ENCODE data around the gene FANK1. TPM values are rescaled to one million over a fixed set of nuclear protein-coding genes. Genes with fewer than 3 reads are reported as not detected.
"Not testable (repeated sequence)": the region's sequence is repeated elsewhere in the genome, so short reads cannot be mapped to it uniquely, and the experiment has no call there.

Gene FANK1
- polyA plus RNA-seq, 1 donor from 2014 or later, result 3.1 TPM

DNA sequence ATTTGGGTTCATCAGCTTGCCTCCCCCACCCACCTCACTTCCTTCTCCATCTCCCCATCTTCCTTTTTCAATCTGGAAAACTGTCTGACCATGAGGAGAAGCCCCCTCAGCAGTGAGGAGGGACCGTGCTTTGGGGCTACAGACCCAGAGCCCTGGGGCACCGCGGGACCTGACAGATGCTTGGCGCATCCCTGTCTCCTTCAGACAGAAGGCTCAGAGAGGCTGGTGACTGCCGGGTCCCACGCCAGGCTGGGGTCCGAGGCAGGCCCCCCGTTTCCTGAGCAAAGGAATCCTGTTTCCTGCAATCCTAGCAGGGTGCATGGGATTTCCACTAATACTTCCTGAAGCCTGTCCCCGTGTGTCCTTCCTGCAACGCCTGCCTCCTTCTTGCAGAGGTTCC lies 147.0 kb downstream of the FANK1 start:
- Histone ChIP-seq H3K9me2 (ENCODE audit: insufficient read depth, low read length) (no peaks in the 10 kb centered on the region), H3K9me3 (ENCODE audit: low read length) (no peaks in the 10 kb centered on the region), H3K9ac (ENCODE audit: low read length) (no peak overlapping the region), H3K4me3 (ENCODE audit: low read length) (no peak overlapping the region), H3K27me3 (ENCODE audit: insufficient read depth, low read depth, low read length) (no peaks in the 10 kb centered on the region), H3K79me2 (replicated peaks; ENCODE audit: insufficient read depth, low read length) (no peaks in the 10 kb centered on the region), H3F3A (ENCODE audit: insufficient read depth, low read length, poor library complexity, severe bottlenecking) (no peaks in the 10 kb centered on the region), H3K4me2 (ENCODE audit: low read length) (no peak overlapping the region), H3K36me3 (ENCODE audit: insufficient read depth, low read length) (no peaks in the 10 kb centered on the region), H4K20me1 (ENCODE audit: insufficient read depth) (no peaks in the 10 kb centered on the region), H2AFZ (ENCODE audit: low read depth, low read length) (no peak overlapping the region), H3K27ac (ENCODE audit: low read length) (no peak overlapping the region)
- TF ChIP-seq, protein P1, sequence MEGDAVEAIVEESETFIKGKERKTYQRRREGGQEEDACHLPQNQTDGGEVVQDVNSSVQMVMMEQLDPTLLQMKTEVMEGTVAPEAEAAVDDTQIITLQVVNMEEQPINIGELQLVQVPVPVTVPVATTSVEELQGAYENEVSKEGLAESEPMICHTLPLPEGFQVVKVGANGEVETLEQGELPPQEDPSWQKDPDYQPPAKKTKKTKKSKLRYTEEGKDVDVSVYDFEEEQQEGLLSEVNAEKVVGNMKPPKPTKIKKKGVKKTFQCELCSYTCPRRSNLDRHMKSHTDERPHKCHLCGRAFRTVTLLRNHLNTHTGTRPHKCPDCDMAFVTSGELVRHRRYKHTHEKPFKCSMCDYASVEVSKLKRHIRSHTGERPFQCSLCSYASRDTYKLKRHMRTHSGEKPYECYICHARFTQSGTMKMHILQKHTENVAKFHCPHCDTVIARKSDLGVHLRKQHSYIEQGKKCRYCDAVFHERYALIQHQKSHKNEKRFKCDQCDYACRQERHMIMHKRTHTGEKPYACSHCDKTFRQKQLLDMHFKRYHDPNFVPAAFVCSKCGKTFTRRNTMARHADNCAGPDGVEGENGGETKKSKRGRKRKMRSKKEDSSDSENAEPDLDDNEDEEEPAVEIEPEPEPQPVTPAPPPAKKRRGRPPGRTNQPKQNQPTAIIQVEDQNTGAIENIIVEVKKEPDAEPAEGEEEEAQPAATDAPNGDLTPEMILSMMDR (IDR thresholded peaks at IDR 0.05; ENCODE audit: poor library complexity, severe bottlenecking), result no peak
- TF ChIP-seq, protein P2, sequence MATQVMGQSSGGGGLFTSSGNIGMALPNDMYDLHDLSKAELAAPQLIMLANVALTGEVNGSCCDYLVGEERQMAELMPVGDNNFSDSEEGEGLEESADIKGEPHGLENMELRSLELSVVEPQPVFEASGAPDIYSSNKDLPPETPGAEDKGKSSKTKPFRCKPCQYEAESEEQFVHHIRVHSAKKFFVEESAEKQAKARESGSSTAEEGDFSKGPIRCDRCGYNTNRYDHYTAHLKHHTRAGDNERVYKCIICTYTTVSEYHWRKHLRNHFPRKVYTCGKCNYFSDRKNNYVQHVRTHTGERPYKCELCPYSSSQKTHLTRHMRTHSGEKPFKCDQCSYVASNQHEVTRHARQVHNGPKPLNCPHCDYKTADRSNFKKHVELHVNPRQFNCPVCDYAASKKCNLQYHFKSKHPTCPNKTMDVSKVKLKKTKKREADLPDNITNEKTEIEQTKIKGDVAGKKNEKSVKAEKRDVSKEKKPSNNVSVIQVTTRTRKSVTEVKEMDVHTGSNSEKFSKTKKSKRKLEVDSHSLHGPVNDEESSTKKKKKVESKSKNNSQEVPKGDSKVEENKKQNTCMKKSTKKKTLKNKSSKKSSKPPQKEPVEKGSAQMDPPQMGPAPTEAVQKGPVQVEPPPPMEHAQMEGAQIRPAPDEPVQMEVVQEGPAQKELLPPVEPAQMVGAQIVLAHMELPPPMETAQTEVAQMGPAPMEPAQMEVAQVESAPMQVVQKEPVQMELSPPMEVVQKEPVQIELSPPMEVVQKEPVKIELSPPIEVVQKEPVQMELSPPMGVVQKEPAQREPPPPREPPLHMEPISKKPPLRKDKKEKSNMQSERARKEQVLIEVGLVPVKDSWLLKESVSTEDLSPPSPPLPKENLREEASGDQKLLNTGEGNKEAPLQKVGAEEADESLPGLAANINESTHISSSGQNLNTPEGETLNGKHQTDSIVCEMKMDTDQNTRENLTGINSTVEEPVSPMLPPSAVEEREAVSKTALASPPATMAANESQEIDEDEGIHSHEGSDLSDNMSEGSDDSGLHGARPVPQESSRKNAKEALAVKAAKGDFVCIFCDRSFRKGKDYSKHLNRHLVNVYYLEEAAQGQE (IDR thresholded peaks at IDR 0.05; ENCODE audit: borderline replicate concordance), result no peak
- TF ChIP-seq POLR2AphosphoS5 (IDR thresholded peaks at IDR 0.05) (no peak), EZH2 (IDR thresholded peaks at IDR 0.05; ENCODE audit: borderline replicate concordance, insufficient read depth, low read length, poor library complexity, severe bottlenecking) (no peak), RAD21 (conservative IDR thresholded peaks at IDR 0.05) (no peak), MXI1 (conservative IDR thresholded peaks at IDR 0.05; ENCODE audit: poor library complexity, severe bottlenecking) (no peak), TAF1 (IDR thresholded peaks at IDR 0.05; ENCODE audit: low read depth) (no peak), EP300 (conservative IDR thresholded peaks at IDR 0.05; ENCODE audit: poor library complexity, severe bottlenecking) (no peak), SMC3 (conservative IDR thresholded peaks at IDR 0.05; ENCODE audit: poor library complexity) (no peak)

DNA sequence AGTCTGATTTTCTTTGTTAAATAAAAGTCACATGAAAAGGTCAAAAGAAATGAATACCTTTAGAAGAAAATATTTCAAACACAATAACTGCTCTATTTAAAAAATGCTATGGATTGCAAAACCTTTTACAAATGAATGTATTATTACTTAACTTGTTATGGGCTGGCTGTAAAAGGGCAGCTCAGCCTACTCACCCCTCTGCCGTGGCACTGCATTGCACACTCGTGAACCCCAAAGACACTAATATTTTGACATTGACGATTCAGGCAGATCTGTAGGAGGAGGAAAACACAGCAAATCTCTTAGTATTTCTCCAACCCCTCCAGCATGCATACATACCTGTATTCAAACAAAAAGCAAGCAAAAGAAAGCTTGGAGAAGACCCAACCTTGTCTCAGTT lies 149.5 kb downstream of the FANK1 start:
- H3K9ac ChIP-seq (ENCODE audit: low read length), result no peak overlapping the region
- H3K36me3 ChIP-seq (ENCODE audit: insufficient read depth, low read length), result no peaks in the 10 kb centered on the region
- no peaks in the 10 kb centered on the region for H3K9me3 ChIP-seq (ENCODE audit: low read length)
- TF ChIP-seq RAD21 (conservative IDR thresholded peaks at IDR 0.05) (no peak), EP300 (conservative IDR thresholded peaks at IDR 0.05; ENCODE audit: poor library complexity, severe bottlenecking) (no peak), SMC3 (conservative IDR thresholded peaks at IDR 0.05; ENCODE audit: poor library complexity) (no peak)
- H2AFZ ChIP-seq (ENCODE audit: low read depth, low read length), result no peak overlapping the region
- no peak overlapping the region for H3K4me2 ChIP-seq (ENCODE audit: low read length)
- no peaks in the 10 kb centered on the region for H4K20me1 ChIP-seq (ENCODE audit: insufficient read depth)
- H3K27ac ChIP-seq (ENCODE audit: low read length), result no peak overlapping the region
- H3F3A ChIP-seq (ENCODE audit: insufficient read depth, low read length, poor library complexity, severe bottlenecking), result no peaks in the 10 kb centered on the region
- no peaks in the 10 kb centered on the region for H3K79me2 ChIP-seq (replicated peaks; ENCODE audit: insufficient read depth, low read length)
- no peak overlapping the region for H3K4me3 ChIP-seq (ENCODE audit: low read length)
- H3K9me2 ChIP-seq (ENCODE audit: insufficient read depth, low read length), result no peaks in the 10 kb centered on the region
- no peaks in the 10 kb centered on the region for H3K27me3 ChIP-seq (ENCODE audit: insufficient read depth, low read depth, low read length)

DNA sequence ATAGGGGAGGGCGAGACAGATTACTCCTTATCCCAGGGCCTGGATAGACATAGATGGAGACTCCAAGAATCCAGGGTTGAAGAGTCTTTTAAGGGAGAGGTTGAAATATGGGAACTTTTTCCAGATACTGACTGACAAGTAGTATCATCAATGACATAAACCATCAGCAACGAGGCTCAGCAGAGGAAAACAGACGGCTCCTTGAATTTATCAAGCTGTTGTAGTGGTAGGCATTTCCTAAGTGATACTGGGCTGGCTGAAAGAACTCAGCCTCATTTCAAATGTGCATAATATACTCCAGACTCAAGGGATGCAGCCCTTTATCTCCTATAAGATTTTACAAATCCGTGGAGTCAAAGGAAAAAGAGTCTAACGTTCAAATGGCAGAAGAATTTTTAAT lies 150.5 kb downstream of the FANK1 start:
- H3K9me3 ChIP-seq (ENCODE audit: low read length), result no peaks in the 10 kb centered on the region
- no peak overlapping the region for H3K9ac ChIP-seq (ENCODE audit: low read length)
- H3K4me2 ChIP-seq (ENCODE audit: low read length), result no peak overlapping the region
- TF ChIP-seq POLR2AphosphoS5 (IDR thresholded peaks at IDR 0.05) (no peak), SMC3 (conservative IDR thresholded peaks at IDR 0.05; ENCODE audit: poor library complexity) (no peak), EZH2 (IDR thresholded peaks at IDR 0.05; ENCODE audit: borderline replicate concordance, insufficient read depth, low read length, poor library complexity, severe bottlenecking) (no peak)
- no peaks in the 10 kb centered on the region for H3K27me3 ChIP-seq (ENCODE audit: insufficient read depth, low read depth, low read length)
- no peaks in the 10 kb centered on the region for H3K36me3 ChIP-seq (ENCODE audit: insufficient read depth, low read length)
- no peaks in the 10 kb centered on the region for H4K20me1 ChIP-seq (ENCODE audit: insufficient read depth)
- no peaks in the 10 kb centered on the region for H3F3A ChIP-seq (ENCODE audit: insufficient read depth, low read length, poor library complexity, severe bottlenecking)
- no peak overlapping the region for H3K4me3 ChIP-seq (ENCODE audit: low read length)
- no peak overlapping the region for H3K27ac ChIP-seq (ENCODE audit: low read length)
- H2AFZ ChIP-seq (ENCODE audit: low read depth, low read length), result no peak overlapping the region
- no peaks in the 10 kb centered on the region for H3K9me2 ChIP-seq (ENCODE audit: insufficient read depth, low read length)
- H3K79me2 ChIP-seq (replicated peaks; ENCODE audit: insufficient read depth, low read length), result no peaks in the 10 kb centered on the region

DNA sequence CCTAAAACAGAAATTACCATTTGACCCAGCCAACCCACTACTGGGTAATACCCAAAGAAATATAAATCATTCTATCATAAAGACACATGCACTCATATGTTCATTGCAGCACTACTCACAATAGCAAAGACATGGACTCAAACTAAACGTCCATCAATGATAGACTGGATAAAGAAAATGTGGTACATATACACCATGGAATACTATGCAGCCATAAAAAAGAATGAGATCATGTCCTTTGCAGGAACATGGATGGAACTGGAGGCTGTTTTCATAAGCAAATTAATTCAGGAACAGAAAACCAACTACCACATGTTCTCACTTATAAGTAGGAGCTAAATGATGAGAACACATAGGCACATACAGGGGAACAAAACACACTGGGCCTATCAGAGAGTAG lies 151.4 kb downstream of the FANK1 start:
- H3K4me2 ChIP-seq (ENCODE audit: low read length); H2AFZ ChIP-seq (ENCODE audit: low read depth, low read length); H3F3A ChIP-seq (ENCODE audit: insufficient read depth, low read length, poor library complexity, severe bottlenecking); H3K79me2 ChIP-seq (replicated peaks; ENCODE audit: insufficient read depth, low read length); H3K9ac ChIP-seq (ENCODE audit: low read length); H3K9me2 ChIP-seq (ENCODE audit: insufficient read depth, low read length); H4K20me1 ChIP-seq (ENCODE audit: insufficient read depth); H3K27me3 ChIP-seq (ENCODE audit: insufficient read depth, low read depth, low read length); H3K36me3 ChIP-seq (ENCODE audit: insufficient read depth, low read length); H3K27ac ChIP-seq (ENCODE audit: low read length); H3K9me3 ChIP-seq (ENCODE audit: low read length); H3K4me3 ChIP-seq (ENCODE audit: low read length): not testable (repeated sequence)

Measured in neural cell (in vitro differentiated cells).